HL-60 (cell line): ENCODE results near the gene HHAT.

Source experiments
- CTCF ChIP-seq: IDR thresholded peaks from one replicate; pipeline ENCODE4 v1.5.1; 2011; ENCODE audit warnings: low read length, control low read depth, inconsistent platforms; ENCODE audit not compliant: insufficient read depth
- GABPA ChIP-seq: IDR thresholded peaks from 2 replicates; pipeline ENCODE4 v1.6.1; 2012; ENCODE audit warnings: low read depth
- POLR2AphosphoS5 ChIP-seq: IDR thresholded peaks from 2 replicates; pipeline ENCODE4 v1.6.1; 2012; ENCODE audit warnings: low read depth
- SPI1 ChIP-seq: IDR thresholded peaks from 2 replicates; pipeline ENCODE4 v1.6.1; 2012; ENCODE audit warnings: low read depth, mild to moderate bottlenecking, borderline replicate concordance
- TF ChIP-seq, protein P1 (sequence below): IDR thresholded peaks from 2 replicates; pipeline ENCODE4 v1.6.1; 2012; ENCODE audit warnings: low read depth; ENCODE audit not compliant: insufficient replicate concordance

- no peak for TF ChIP-seq CTCF
- TF ChIP-seq POLR2AphosphoS5, result no peak
- TF ChIP-seq GABPA, result no peak
- TF ChIP-seq, protein P1, sequence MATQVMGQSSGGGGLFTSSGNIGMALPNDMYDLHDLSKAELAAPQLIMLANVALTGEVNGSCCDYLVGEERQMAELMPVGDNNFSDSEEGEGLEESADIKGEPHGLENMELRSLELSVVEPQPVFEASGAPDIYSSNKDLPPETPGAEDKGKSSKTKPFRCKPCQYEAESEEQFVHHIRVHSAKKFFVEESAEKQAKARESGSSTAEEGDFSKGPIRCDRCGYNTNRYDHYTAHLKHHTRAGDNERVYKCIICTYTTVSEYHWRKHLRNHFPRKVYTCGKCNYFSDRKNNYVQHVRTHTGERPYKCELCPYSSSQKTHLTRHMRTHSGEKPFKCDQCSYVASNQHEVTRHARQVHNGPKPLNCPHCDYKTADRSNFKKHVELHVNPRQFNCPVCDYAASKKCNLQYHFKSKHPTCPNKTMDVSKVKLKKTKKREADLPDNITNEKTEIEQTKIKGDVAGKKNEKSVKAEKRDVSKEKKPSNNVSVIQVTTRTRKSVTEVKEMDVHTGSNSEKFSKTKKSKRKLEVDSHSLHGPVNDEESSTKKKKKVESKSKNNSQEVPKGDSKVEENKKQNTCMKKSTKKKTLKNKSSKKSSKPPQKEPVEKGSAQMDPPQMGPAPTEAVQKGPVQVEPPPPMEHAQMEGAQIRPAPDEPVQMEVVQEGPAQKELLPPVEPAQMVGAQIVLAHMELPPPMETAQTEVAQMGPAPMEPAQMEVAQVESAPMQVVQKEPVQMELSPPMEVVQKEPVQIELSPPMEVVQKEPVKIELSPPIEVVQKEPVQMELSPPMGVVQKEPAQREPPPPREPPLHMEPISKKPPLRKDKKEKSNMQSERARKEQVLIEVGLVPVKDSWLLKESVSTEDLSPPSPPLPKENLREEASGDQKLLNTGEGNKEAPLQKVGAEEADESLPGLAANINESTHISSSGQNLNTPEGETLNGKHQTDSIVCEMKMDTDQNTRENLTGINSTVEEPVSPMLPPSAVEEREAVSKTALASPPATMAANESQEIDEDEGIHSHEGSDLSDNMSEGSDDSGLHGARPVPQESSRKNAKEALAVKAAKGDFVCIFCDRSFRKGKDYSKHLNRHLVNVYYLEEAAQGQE, result no peak
- no peak for TF ChIP-seq SPI1
Measured at GRCh38 chr1:210690236-210690635, 361.5 kb downstream of the HHAT start.
